GM23338 (cell line): ENCODE measurements around the gene COPA. TPM values are rescaled to one million over a fixed set of nuclear protein-coding genes. Genes with fewer than 3 reads are reported as not detected.

Experiments
- ATAC-seq: fragments of 200-7000 bp; cut with Tn5 transposase; 3 replicates; pipeline ENCODE4 v1.9.1; 2020
- DNase-seq: peaks from one replicate; pipeline ENCODE4 v3.0.0-alpha.2; 2015; ENCODE audit warnings: low spot score
- H2AFZ ChIP-seq: fragments of 200-600 bp; sonication (generic); 2 replicates; pipeline ENCODE4 v1.8.0; 2016; ENCODE audit warnings: antibody characterized with exemption, mild to moderate bottlenecking, moderate library complexity
- H3F3A ChIP-seq: fragments of 200-600 bp; sonication (generic); replicated peaks from 2 replicates; pipeline ENCODE4 v1.8.0; 2017; ENCODE audit warnings: antibody characterized with exemption, mixed run types, low read depth
- H3K27ac ChIP-seq: fragments of 200-600 bp; sonication (generic); 2 replicates; pipeline ENCODE4 v1.6.1; 2016; ENCODE audit warnings: low read depth
- H3K27me3 ChIP-seq: fragments of 200-600 bp; sonication (generic); 2 replicates; pipeline ENCODE4 v1.8.0; 2016; ENCODE audit warnings: mild to moderate bottlenecking, mixed run types, moderate library complexity; ENCODE audit not compliant: insufficient read depth
- H3K36me3 ChIP-seq: fragments of 200-600 bp; sonication (generic); 2 replicates; pipeline ENCODE4 v1.8.0; 2016; ENCODE audit warnings: mild to moderate bottlenecking; ENCODE audit not compliant: insufficient read depth
- H3K4me1 ChIP-seq: fragments of 200-600 bp; sonication (generic); 2 replicates; pipeline ENCODE4 v1.8.0; 2016; ENCODE audit warnings: mild to moderate bottlenecking, moderate library complexity; ENCODE audit not compliant: insufficient read depth
- H3K4me2 ChIP-seq: fragments of 200-600 bp; sonication (generic); 2 replicates; pipeline ENCODE4 v1.7.1; 2017; ENCODE audit warnings: mixed run types
- H3K4me3 ChIP-seq: fragments of 200-600 bp; sonication (generic); 2 replicates; pipeline ENCODE4 v1.6.1; 2016; ENCODE audit warnings: mixed run types
- H3K79me2 ChIP-seq: fragments of 200-600 bp; sonication (generic); replicated peaks from 2 replicates; pipeline ENCODE4 v1.8.0; 2017; ENCODE audit warnings: mild to moderate bottlenecking; ENCODE audit not compliant: insufficient read depth
- H3K9me2 ChIP-seq: fragments of 200-600 bp; sonication (generic); 2 replicates; pipeline ENCODE4 v1.8.0; 2017; ENCODE audit not compliant: insufficient read depth
- H4K20me1 ChIP-seq: fragments of 200-600 bp; sonication (generic); replicated peaks from 2 replicates; pipeline ENCODE4 v1.8.0; 2017; ENCODE audit warnings: mild to moderate bottlenecking; ENCODE audit not compliant: insufficient read depth
- H3K27ac Mint-ChIP-seq: 2 replicates; pipeline ENCODE4 v1.8.0; 2020; ENCODE audit warnings: inconsistent platforms, mild to moderate bottlenecking, moderate library complexity, mixed read lengths
- H3K27me3 Mint-ChIP-seq: 3 replicates; pipeline ENCODE4 v1.8.0; 2022; ENCODE audit warnings: low read depth, mild to moderate bottlenecking, moderate library complexity, mixed read lengths, inconsistent platforms; ENCODE audit not compliant: insufficient read depth, poor library complexity
- H3K36me3 Mint-ChIP-seq: 3 replicates; pipeline ENCODE4 v1.8.0; 2021; ENCODE audit warnings: low read depth, mild to moderate bottlenecking, inconsistent platforms, moderate library complexity, mixed read lengths
- H3K4me1 Mint-ChIP-seq: 3 replicates; pipeline ENCODE4 v1.8.0; 2020; ENCODE audit warnings: mild to moderate bottlenecking, inconsistent platforms, mixed read lengths
- H3K4me3 Mint-ChIP-seq: 3 replicates; pipeline ENCODE4 v1.8.0; 2021; ENCODE audit warnings: moderate library complexity, mild to moderate bottlenecking, inconsistent platforms, mixed read lengths
- H3K9me3 Mint-ChIP-seq: 3 replicates; pipeline ENCODE4 v1.8.0; 2020; ENCODE audit warnings: moderate library complexity, mild to moderate bottlenecking, inconsistent platforms, mixed read lengths
- CREB1 ChIP-seq: fragments of 250-450 bp; sonication (Bioruptor Pico); IDR thresholded peaks from 2 replicates; pipeline ENCODE4 v1.5.0; 2020; ENCODE audit warnings: low read depth, mild to moderate bottlenecking, moderate library complexity
- EZH2 ChIP-seq: fragments of 200-600 bp; sonication (generic); IDR thresholded peaks from one replicate; pipeline ENCODE4 v1.8.0; 2017; ENCODE audit warnings: antibody characterized with exemption, mild to moderate bottlenecking, low read depth; ENCODE audit not compliant: unreplicated experiment
- EZH2phosphoT487 ChIP-seq: fragments of 200-600 bp; sonication (generic); IDR thresholded peaks from one replicate; pipeline ENCODE4 v1.8.1; 2018; ENCODE audit warnings: antibody characterized with exemption; ENCODE audit not compliant: unreplicated experiment
- JUNB ChIP-seq: IDR thresholded peaks from one replicate; pipeline ENCODE4 v1.6.1; 2016; ENCODE audit warnings: antibody characterized with exemption; ENCODE audit not compliant: unreplicated experiment
- NANOG ChIP-seq: IDR thresholded peaks from 2 replicates; pipeline ENCODE4 v1.6.1; 2016; ENCODE audit warnings: antibody characterized with exemption, borderline replicate concordance
- POLR2AphosphoS5 ChIP-seq: IDR thresholded peaks from 2 replicates; pipeline ENCODE4 v1.6.1; 2016; ENCODE audit warnings: antibody characterized with exemption, low read depth
- STAT1 ChIP-seq: IDR thresholded peaks from one replicate; pipeline ENCODE4 v1.6.1; 2016; ENCODE audit warnings: antibody characterized with exemption; ENCODE audit not compliant: unreplicated experiment
- ZNF114 ChIP-seq: fragments of 250-450 bp; sonication (Bioruptor Pico); IDR thresholded peaks from 2 replicates; pipeline ENCODE4 v1.5.0; 2020; ENCODE audit warnings: mild to moderate bottlenecking, moderate library complexity
- ZNF331 ChIP-seq: fragments of 250-450 bp; sonication (Bioruptor Pico); IDR thresholded peaks from 2 replicates; pipeline ENCODE4 v1.5.0; 2020; ENCODE audit warnings: low read depth, mild to moderate bottlenecking, moderate library complexity
- polyA plus RNA-seq: library from polyadenylated mRNA; unstranded; fragments of >200 nt; fragmentation: Nextera tagmentation; extraction: Ambion mirVana; gene quantifications from 2 replicates; pipeline ENCODE4 v1.2.1, GENCODE V29; 2016
- total RNA-seq: library from RNA; depleted of rRNA; stranded (reverse); fragments of >200 nt; shearing (Covaris generic); gene quantifications from 2 replicates; pipeline ENCODE4 v1.2.3, GENCODE V29; 2014
- TF ChIP-seq, protein P1 (sequence below): IDR thresholded peaks from 2 replicates; pipeline ENCODE4 v1.6.1; 2016; ENCODE audit warnings: antibody characterized with exemption
- TF ChIP-seq, protein P2 (sequence below): IDR thresholded peaks from one replicate; pipeline ENCODE4 v1.6.1; 2018; ENCODE audit warnings: antibody characterized with exemption; ENCODE audit not compliant: unreplicated experiment
- TF ChIP-seq, protein P3 (sequence below), 2 experiments: fragments of 200-600 bp in 1 of 2; sonication (generic) in 1 of 2; conservative IDR thresholded peaks; 2 replicates each; pipeline versions ENCODE4 v1.5.1 to v1.6.1; 2016 to 2017; ENCODE audit warnings: antibody characterized with exemption in 2 of 2, low read depth in 2 of 2, mild to moderate bottlenecking in 2 of 2, moderate library complexity in 1 of 2

The COPA gene
- total and polyA plus RNA-seq, 2 experiments from 2014 or later, result 58.2 to 87.1 TPM

DNA sequence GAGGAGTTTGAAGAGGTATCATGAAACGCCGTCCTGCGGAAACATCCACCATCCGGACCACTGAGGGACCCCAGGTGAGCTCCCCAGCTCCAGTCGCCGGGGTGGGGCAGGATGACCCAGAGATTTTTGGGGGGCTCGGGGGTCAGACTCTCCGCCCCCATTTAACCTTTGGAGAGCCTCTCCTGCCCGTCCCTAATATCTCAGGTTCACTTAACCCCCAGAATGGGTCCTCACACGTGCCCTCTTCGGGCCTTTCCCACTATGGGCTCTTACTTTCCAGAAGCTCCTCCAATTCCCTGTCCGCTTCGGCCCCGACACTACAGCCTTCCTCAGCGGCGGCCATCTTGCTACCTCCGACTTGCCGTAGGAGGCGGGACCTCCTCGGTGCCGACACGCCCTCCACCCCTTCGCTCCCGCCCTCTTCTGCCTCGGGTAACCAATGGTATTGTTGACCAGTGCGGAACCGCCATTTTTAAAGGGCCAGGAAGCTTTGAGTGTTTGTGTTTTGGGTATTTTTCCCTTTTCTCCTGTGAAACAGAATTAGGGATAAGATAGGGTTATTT is 58.2 kb downstream of the COPA start, which contains the start of gene PEX19:
Gene PEX19 (minus strand): TSS at position 352 of the 563 bp plus-strand sequence. CDS start 9 bp downstream, at position 343.
- peaks cover 2% of the 10 kb centered on the region for H3K27me3 Mint-ChIP-seq
- H3K27ac Mint-ChIP-seq, result peak within 1 kb of the TSS; percentile 97
- H3K4me1 Mint-ChIP-seq, result peaks cover 20% of the 10 kb centered on the region
- Histone ChIP-seq H3K9me2 (no peaks in the 10 kb centered on the region), H3K4me2 (peak within 1 kb of the TSS; percentile 90), H3K4me1 (peaks cover 14% of the 10 kb centered on the region), H3F3A (0 out of 2 replicates have a peak, but pooled peaks cover 3% of the 10 kb centered on the region), H3K27ac (peak within 1 kb of the TSS; percentile 80), H3K27me3 (no peaks in the 10 kb centered on the region), H3K79me2 (peaks cover 21% of the 10 kb centered on the region), H3K36me3 (peaks cover 45% of the 10 kb centered on the region), H3K4me3 (peak within 1 kb of the TSS; percentile 90), H4K20me1 (0 out of 2 replicates have a peak, but pooled peaks cover under 1% of the 10 kb centered on the region), H2AFZ (peak within 1 kb of the TSS; percentile 7)
- DNase-seq (peak; percentile 96), ATAC-seq (peak; percentile 98)
- no peaks in the 10 kb centered on the region for H3K9me3 Mint-ChIP-seq
- peak within 1 kb of the TSS; percentile 91 for H3K4me3 Mint-ChIP-seq
- TF ChIP-seq CREB1 (CRISPR knock-in tag), result peak; percentile 51; the same call in 1 of the 2 replicates
- no peak for TF ChIP-seq JUNB
- TF ChIP-seq, protein P1, sequence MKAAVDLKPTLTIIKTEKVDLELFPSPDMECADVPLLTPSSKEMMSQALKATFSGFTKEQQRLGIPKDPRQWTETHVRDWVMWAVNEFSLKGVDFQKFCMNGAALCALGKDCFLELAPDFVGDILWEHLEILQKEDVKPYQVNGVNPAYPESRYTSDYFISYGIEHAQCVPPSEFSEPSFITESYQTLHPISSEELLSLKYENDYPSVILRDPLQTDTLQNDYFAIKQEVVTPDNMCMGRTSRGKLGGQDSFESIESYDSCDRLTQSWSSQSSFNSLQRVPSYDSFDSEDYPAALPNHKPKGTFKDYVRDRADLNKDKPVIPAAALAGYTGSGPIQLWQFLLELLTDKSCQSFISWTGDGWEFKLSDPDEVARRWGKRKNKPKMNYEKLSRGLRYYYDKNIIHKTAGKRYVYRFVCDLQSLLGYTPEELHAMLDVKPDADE, result 0 out of 2 replicates have a peak, but pooled peaks have one; percentile 20
- TF ChIP-seq POLR2AphosphoS5, result peak; percentile 93
- peaks cover 43% of the 10 kb centered on the region for H3K36me3 Mint-ChIP-seq

DNA sequence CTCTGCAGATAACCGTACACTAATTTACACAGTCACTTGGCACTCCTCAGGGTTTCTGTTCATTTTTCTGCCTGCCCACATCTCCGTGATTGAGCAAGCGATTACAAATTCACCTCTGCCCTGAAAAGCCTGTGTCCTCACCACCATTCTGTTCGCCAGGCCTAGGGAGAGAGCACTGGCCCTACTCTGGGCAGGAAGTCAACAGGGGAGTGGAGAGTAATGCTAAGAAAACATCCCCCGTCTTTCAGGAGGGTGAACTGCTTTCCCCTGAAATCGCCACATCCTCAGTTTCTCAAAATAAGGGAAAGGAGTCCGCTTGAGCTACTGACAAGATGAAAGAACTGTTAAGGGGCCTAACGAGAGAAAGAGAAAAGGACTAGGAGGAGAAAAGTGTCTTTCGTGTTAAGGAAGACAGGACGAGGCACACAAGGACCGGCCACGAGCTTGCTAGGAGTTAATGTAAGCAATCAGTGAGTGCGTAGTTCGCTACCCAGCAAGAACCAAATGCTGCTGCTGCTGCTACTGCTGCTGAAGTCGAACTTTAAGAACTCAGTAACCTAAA is 58.7 kb downstream of the COPA start:
- peaks cover 44% of the 10 kb centered on the region for H3K36me3 Mint-ChIP-seq
- H3K27ac Mint-ChIP-seq, result peak overlapping the region; percentile 97
- Histone ChIP-seq H3K4me2 (peak overlapping the region; percentile 90), H3K9me2 (no peaks in the 10 kb centered on the region), H3K36me3 (peaks cover 44% of the 10 kb centered on the region), H3K27me3 (no peaks in the 10 kb centered on the region), H3K79me2 (peaks cover 21% of the 10 kb centered on the region), H3F3A (0 out of 2 replicates have a peak, but pooled peaks cover 3% of the 10 kb centered on the region), H3K4me3 (peak overlapping the region; percentile 90), H3K4me1 (peaks cover 14% of the 10 kb centered on the region), H2AFZ (peak overlapping the region; percentile 7), H3K27ac (peak overlapping the region; percentile 39; the same call in 1 of the 2 replicates), H4K20me1 (no peaks in the 10 kb centered on the region)
- H3K4me3 Mint-ChIP-seq, result peak overlapping the region; percentile 91
- peak; percentile 42 for ATAC-seq
- peaks cover 20% of the 10 kb centered on the region for H3K4me1 Mint-ChIP-seq
- H3K27me3 Mint-ChIP-seq, result peaks cover 2% of the 10 kb centered on the region
- H3K9me3 Mint-ChIP-seq, result no peaks in the 10 kb centered on the region
- peak; percentile 44 for DNase-seq
- TF ChIP-seq NANOG, result no peak
- no peak for TF ChIP-seq STAT1
- no peak for TF ChIP-seq JUNB
- TF ChIP-seq, protein P2, sequence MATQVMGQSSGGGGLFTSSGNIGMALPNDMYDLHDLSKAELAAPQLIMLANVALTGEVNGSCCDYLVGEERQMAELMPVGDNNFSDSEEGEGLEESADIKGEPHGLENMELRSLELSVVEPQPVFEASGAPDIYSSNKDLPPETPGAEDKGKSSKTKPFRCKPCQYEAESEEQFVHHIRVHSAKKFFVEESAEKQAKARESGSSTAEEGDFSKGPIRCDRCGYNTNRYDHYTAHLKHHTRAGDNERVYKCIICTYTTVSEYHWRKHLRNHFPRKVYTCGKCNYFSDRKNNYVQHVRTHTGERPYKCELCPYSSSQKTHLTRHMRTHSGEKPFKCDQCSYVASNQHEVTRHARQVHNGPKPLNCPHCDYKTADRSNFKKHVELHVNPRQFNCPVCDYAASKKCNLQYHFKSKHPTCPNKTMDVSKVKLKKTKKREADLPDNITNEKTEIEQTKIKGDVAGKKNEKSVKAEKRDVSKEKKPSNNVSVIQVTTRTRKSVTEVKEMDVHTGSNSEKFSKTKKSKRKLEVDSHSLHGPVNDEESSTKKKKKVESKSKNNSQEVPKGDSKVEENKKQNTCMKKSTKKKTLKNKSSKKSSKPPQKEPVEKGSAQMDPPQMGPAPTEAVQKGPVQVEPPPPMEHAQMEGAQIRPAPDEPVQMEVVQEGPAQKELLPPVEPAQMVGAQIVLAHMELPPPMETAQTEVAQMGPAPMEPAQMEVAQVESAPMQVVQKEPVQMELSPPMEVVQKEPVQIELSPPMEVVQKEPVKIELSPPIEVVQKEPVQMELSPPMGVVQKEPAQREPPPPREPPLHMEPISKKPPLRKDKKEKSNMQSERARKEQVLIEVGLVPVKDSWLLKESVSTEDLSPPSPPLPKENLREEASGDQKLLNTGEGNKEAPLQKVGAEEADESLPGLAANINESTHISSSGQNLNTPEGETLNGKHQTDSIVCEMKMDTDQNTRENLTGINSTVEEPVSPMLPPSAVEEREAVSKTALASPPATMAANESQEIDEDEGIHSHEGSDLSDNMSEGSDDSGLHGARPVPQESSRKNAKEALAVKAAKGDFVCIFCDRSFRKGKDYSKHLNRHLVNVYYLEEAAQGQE, result no peak
- no peak for TF ChIP-seq ZNF331 (CRISPR knock-in tag)
- TF ChIP-seq, protein P1, result no peak
- TF ChIP-seq POLR2AphosphoS5, result no peak
- TF ChIP-seq ZNF114 (CRISPR knock-in tag), result no peak
- no peak for TF ChIP-seq EZH2phosphoT487
- TF ChIP-seq, protein P3, sequence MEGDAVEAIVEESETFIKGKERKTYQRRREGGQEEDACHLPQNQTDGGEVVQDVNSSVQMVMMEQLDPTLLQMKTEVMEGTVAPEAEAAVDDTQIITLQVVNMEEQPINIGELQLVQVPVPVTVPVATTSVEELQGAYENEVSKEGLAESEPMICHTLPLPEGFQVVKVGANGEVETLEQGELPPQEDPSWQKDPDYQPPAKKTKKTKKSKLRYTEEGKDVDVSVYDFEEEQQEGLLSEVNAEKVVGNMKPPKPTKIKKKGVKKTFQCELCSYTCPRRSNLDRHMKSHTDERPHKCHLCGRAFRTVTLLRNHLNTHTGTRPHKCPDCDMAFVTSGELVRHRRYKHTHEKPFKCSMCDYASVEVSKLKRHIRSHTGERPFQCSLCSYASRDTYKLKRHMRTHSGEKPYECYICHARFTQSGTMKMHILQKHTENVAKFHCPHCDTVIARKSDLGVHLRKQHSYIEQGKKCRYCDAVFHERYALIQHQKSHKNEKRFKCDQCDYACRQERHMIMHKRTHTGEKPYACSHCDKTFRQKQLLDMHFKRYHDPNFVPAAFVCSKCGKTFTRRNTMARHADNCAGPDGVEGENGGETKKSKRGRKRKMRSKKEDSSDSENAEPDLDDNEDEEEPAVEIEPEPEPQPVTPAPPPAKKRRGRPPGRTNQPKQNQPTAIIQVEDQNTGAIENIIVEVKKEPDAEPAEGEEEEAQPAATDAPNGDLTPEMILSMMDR (conservative IDR thresholded peaks at IDR 0.05; ENCODE audit: low read depth in 2 of 2), result no peak
- no peak for TF ChIP-seq EZH2
